ENCODE results near the gene RALGDS. TPM values are rescaled to one million over a fixed set of nuclear protein-coding genes. Genes with fewer than 3 reads are reported as not detected.

Gene RALGDS
- total and polyA plus RNA-seq, 3 donors from 2014 or later, result 23.0 to 42.4 (median 32.5) TPM

GRCh38 chr9:133163504-133164172 is 42.6 kb upstream of the RALGDS start, which contains the start of gene GBGT1:
TSS of gene GBGT1 (minus strand) at chr9:133163914. CDS start at chr9:133162412, 1,502 bp downstream.
- Histone ChIP-seq H3K36me3 (ENCODE audit: low read depth, missing control alignments) (no peaks in the 10 kb centered on the region), H3K27me3 (no peaks in the 10 kb centered on the region), H3K9me3 (no peaks in the 10 kb centered on the region), H3K27ac (peak within 1 kb of the TSS; percentile 22 to 57), H3K4me3 (peak within 1 kb of the TSS; percentile 65 to 67), H3K4me1 (no peaks in the 10 kb centered on the region)
- intact Hi-C loops (cut with DNase I; ENCODE audit: low total_unique reads), result no loop called here
- peak; percentile 61 for DNase-seq
- 2 to 4% methylated on average over 28 to 55 of the region's 56 CpGs for WGBS, 2 donors
- TF ChIP-seq POLR2A (IDR thresholded peaks at IDR 0.05), result no peak
- TF ChIP-seq CTCF (IDR thresholded peaks at IDR 0.05), result no peak

- no peak for DNase-seq
- intact Hi-C loops (cut with DNase I; ENCODE audit: low total_unique reads), result no loop called here
- Histone ChIP-seq H3K4me3 (peak overlapping the region; percentile 65 to 67), H3K27ac (peak overlapping the region; percentile 22 to 57), H3K9me3 (no peaks in the 10 kb centered on the region), H3K36me3 (ENCODE audit: low read depth, missing control alignments) (no peaks in the 10 kb centered on the region), H3K27me3 (no peaks in the 10 kb centered on the region), H3K4me1 (no peaks in the 10 kb centered on the region)
- WGBS, 2 donors, result 26% methylated on average over 51 of the region's 54 CpGs; no CpG with 5 or more reads in 1 of the 2 donors
- no peak for TF ChIP-seq POLR2A (IDR thresholded peaks at IDR 0.05)
Observed at GRCh38 chr9:133162861-133163503, 41.9 kb upstream of the RALGDS start.

- DNase-seq, result no peak
- TF ChIP-seq CTCF (IDR thresholded peaks at IDR 0.05) (no peak), POLR2A (IDR thresholded peaks at IDR 0.05) (no peak)
- Histone ChIP-seq H3K9me3 (no peaks in the 10 kb centered on the region), H3K27ac (no peak overlapping the region), H3K4me1 (no peaks in the 10 kb centered on the region), H3K4me3 (no peak overlapping the region), H3K36me3 (ENCODE audit: low read depth, missing control alignments) (no peaks in the 10 kb centered on the region), H3K27me3 (no peaks in the 10 kb centered on the region)
- intact Hi-C loops (cut with DNase I; ENCODE audit: low total_unique reads), result no loop called here
- whole genome bisulfite sequencing, 2 donors, result 74 to 79% methylated on average over 4 of the region's 4 CpGs
Observed at GRCh38 chr9:133161547-133161950, 40.5 kb upstream of the RALGDS start.

GRCh38 chr9:133160742-133161546 is 39.9 kb upstream of the RALGDS start:
- 63 to 66% methylated on average over 9 of the region's 9 CpGs for WGBS, 2 donors
- intact Hi-C loops (cut with DNase I; ENCODE audit: low total_unique reads), result no loop called here
- no peak overlapping the region for H3K27ac ChIP-seq
- no peaks in the 10 kb centered on the region for H3K4me1 ChIP-seq
- H3K9me3 ChIP-seq, result no peaks in the 10 kb centered on the region
- no peaks in the 10 kb centered on the region for H3K36me3 ChIP-seq (ENCODE audit: low read depth, missing control alignments)
- TF ChIP-seq POLR2A (IDR thresholded peaks at IDR 0.05), result no peak
- TF ChIP-seq CTCF (IDR thresholded peaks at IDR 0.05), result peak; percentile 72 to 89 (median 73)
- no peak overlapping the region for H3K4me3 ChIP-seq
- no peaks in the 10 kb centered on the region for H3K27me3 ChIP-seq
- peak; percentile 79 for DNase-seq

- DNase-seq, result no peak
- H3K9me3 ChIP-seq, result no peaks in the 10 kb centered on the region
- no peak overlapping the region for H3K27ac ChIP-seq
- intact Hi-C loops (cut with DNase I; ENCODE audit: low total_unique reads), result no loop called here
- no peaks in the 10 kb centered on the region for H3K36me3 ChIP-seq (ENCODE audit: low read depth, missing control alignments)
- H3K27me3 ChIP-seq, result no peaks in the 10 kb centered on the region
- H3K4me3 ChIP-seq, result no peak overlapping the region
- no peaks in the 10 kb centered on the region for H3K4me1 ChIP-seq
- TF ChIP-seq POLR2A (IDR thresholded peaks at IDR 0.05) (no peak), CTCF (IDR thresholded peaks at IDR 0.05) (no peak)
- 81 to 83% methylated on average over 3 of the region's 3 CpGs for WGBS, 2 donors
Observed at GRCh38 chr9:133158695-133159094, 37.7 kb upstream of the RALGDS start.
